PC-3 (cell line): ENCODE data around the gene PPIF. TPM values are rescaled to one million over a fixed set of nuclear protein-coding genes. Genes with fewer than 3 reads are reported as not detected.
"Not testable (repeated sequence)": the region's sequence is repeated elsewhere in the genome, so short reads cannot be mapped to it uniquely, and the experiment has no call there.

Source experiments
- ATAC-seq: fragments of 200-7000 bp; cut with Tn5 transposase; 2 replicates; pipeline ENCODE4 v1.9.1; 2020; ENCODE audit warnings: mild to moderate bottlenecking, moderate library complexity
- BruUV-seq: library from RNA; stranded (reverse); fragments of 400-500 nt; replicated peaks from 2 replicates; lab custom pipeline; 2021; lab: Mats Ljungman, UMichigan
- CTCF ChIA-PET: fragments of 300-600 bp; sonication (Branson Sonifier 250); formaldehyde crosslinking; loops from one replicate; lab custom pipeline; 2022; ENCODE audit warnings: antibody characterized with exemption; lab: Charles Lee
- POLR2A ChIA-PET: fragments of 300-600 bp; sonication (Branson Sonifier 250); formaldehyde crosslinking; loops from one replicate; lab custom pipeline; 2022; ENCODE audit warnings: antibody characterized with exemption; ENCODE audit not compliant: unreplicated experiment; lab: Charles Lee
- DNase-seq: peaks from one replicate; pipeline ENCODE4 v3.0.0-alpha.2; 2015
- H2AFZ ChIP-seq: fragments of 300-600 bp; sonication (generic); 2 replicates; pipeline ENCODE4 v1.6.0; 2016; ENCODE audit warnings: antibody characterized with exemption, low read length
- H3F3A ChIP-seq: fragments of 300-600 bp; sonication (generic); one replicate; pipeline ENCODE4 v1.6.0; 2017; ENCODE audit warnings: antibody characterized with exemption, low read length, control low read depth, mild to moderate bottlenecking; ENCODE audit not compliant: unreplicated experiment
- H3K27ac ChIP-seq: fragments of 300-600 bp; sonication (generic); 2 replicates; pipeline ENCODE4 v1.5.1; 2016; ENCODE audit warnings: mild to moderate bottlenecking, low read length
- H3K27me3 ChIP-seq: fragments of 300-600 bp; sonication (generic); 2 replicates; pipeline ENCODE4 v1.6.1; 2016; ENCODE audit warnings: low read length, mixed read lengths
- H3K36me3 ChIP-seq: fragments of 300-600 bp; sonication (generic); 2 replicates; pipeline ENCODE4 v1.6.1; 2016; ENCODE audit warnings: low read depth, mixed run types, low read length, mixed read lengths
- H3K4me1 ChIP-seq: fragments of 300-600 bp; sonication (generic); 2 replicates; pipeline ENCODE4 v1.5.1; 2016; ENCODE audit warnings: low read length; ENCODE audit not compliant: insufficient read depth
- H3K4me2 ChIP-seq: fragments of 300-600 bp; sonication (generic); 2 replicates; pipeline ENCODE4 v1.6.0; 2016; ENCODE audit warnings: low read length
- H3K4me3 ChIP-seq: fragments of 300-600 bp; sonication (generic); 2 replicates; pipeline ENCODE4 v1.5.1; 2016; ENCODE audit warnings: mild to moderate bottlenecking, low read length, mixed read lengths
- H3K79me2 ChIP-seq: fragments of 300-600 bp; sonication (generic); 2 replicates; pipeline ENCODE4 v1.6.1; 2017; ENCODE audit warnings: low read length, mixed read lengths
- H3K9ac ChIP-seq: fragments of 300-600 bp; sonication (generic); 2 replicates; pipeline ENCODE4 v1.6.0; 2016; ENCODE audit warnings: mild to moderate bottlenecking, low read length
- H3K9me2 ChIP-seq: fragments of 300-600 bp; sonication (generic); replicated peaks from 2 replicates; pipeline ENCODE4 v1.6.1; 2016; ENCODE audit warnings: mixed run types, low read length, mixed read lengths
- H3K9me3 ChIP-seq: fragments of 300-600 bp; sonication (generic); 2 replicates; pipeline ENCODE4 v1.6.1; 2016; ENCODE audit warnings: low read length, mixed read lengths
- H4K20me1 ChIP-seq: fragments of 300-600 bp; sonication (generic); 2 replicates; pipeline ENCODE4 v1.6.1; 2016; ENCODE audit warnings: low read length, mixed read lengths
- EZH2 ChIP-seq: fragments of 300-600 bp; sonication (generic); IDR thresholded peaks from one replicate; pipeline ENCODE4 v1.6.1; 2017; ENCODE audit warnings: antibody characterized with exemption, mild to moderate bottlenecking, low read length; ENCODE audit not compliant: unreplicated experiment
- EZH2phosphoT487 ChIP-seq: fragments of 300-600 bp; sonication (generic); IDR thresholded peaks from 2 replicates; pipeline ENCODE4 v1.6.1; 2018; ENCODE audit warnings: mild to moderate bottlenecking, antibody characterized with exemption, low read length, borderline replicate concordance
- intact Hi-C: fragments of 100-400 bp; cut with micrococcal nuclease; formaldehyde crosslinking; loops from 2 replicates; pipeline ENCODE4 v1.9.0; 2023
- total RNA-seq: library from RNA; depleted of rRNA; stranded (reverse); fragments of >200 nt; gene quantifications from 2 replicates; pipeline ENCODE4 v1.2.3, GENCODE V29; 2014
- TF ChIP-seq, protein P1 (sequence below): fragments of 300-600 bp; sonication (generic); conservative IDR thresholded peaks from 2 replicates; pipeline ENCODE4 v1.5.1; 2017; ENCODE audit warnings: antibody characterized with exemption, low read depth, mild to moderate bottlenecking, low read length

Gene PPIF
- total RNA-seq, 1 experiment from 2014 or later, result 381 TPM

DNA sequence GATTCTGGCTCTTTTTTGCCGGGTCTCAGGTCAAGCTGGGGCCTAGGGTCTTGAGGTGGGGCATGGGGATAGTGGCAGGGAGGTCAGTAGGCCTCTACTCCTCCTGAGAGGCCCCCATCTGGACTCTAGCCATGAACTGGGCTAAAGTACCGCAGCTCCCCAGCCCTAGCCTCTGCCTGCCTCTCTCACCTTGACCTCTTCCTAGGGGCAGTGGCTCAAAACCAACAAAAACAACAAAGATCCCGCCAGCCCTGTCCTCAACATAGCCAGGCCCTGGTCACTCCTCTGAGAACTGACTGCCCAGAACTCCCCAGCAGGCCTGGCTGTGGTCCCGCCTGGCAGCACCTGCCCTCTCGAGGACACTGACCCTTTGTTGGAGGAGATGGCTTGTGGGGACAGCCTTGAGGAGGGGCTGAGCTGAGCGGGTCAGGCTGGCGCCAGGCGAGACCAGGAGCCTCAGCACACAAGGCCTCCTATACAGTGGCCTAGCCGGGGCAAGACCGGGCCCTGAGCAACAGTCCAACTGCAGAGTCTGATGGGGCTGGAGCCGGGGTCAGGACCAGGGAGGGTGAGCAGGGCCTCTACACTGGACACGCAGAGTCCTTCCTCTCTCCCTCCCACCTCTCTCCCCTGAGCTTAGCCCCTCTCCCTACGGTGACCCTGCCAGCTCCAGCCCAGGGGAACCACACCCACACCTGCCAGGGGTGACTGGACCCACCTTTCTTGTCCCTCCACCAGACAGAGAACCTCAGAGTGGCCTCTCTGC, 11.6 kb upstream of the PPIF start:
- Histone ChIP-seq H3K9me2 (no peaks in the 10 kb centered on the region), H4K20me1 (no peaks in the 10 kb centered on the region), H3K27me3 (no peaks in the 10 kb centered on the region), H3K36me3 (no peaks in the 10 kb centered on the region; the same call in 1 of the 2 replicates), H3K4me3 (no peak overlapping the region), H3K4me1 (peaks cover 35% of the 10 kb centered on the region), H3K9me3 (no peaks in the 10 kb centered on the region), H2AFZ (no peak overlapping the region), H3K9ac (no peak overlapping the region), H3K79me2 (no peaks in the 10 kb centered on the region), H3K4me2 (no peak overlapping the region), H3F3A (peaks cover 11% of the 10 kb centered on the region), H3K27ac (no peak overlapping the region)
- POLR2A ChIA-PET, result interaction anchor here (0.6 kb wide), 1 partner anchor 109 kb away, joined by 3 read pairs; no protein-coding TSS in a partner anchor
- ATAC-seq (no peak), DNase-seq (no peak)
- TF ChIP-seq EZH2 (no peak), EZH2phosphoT487 (no peak)
- TF ChIP-seq, protein P1, sequence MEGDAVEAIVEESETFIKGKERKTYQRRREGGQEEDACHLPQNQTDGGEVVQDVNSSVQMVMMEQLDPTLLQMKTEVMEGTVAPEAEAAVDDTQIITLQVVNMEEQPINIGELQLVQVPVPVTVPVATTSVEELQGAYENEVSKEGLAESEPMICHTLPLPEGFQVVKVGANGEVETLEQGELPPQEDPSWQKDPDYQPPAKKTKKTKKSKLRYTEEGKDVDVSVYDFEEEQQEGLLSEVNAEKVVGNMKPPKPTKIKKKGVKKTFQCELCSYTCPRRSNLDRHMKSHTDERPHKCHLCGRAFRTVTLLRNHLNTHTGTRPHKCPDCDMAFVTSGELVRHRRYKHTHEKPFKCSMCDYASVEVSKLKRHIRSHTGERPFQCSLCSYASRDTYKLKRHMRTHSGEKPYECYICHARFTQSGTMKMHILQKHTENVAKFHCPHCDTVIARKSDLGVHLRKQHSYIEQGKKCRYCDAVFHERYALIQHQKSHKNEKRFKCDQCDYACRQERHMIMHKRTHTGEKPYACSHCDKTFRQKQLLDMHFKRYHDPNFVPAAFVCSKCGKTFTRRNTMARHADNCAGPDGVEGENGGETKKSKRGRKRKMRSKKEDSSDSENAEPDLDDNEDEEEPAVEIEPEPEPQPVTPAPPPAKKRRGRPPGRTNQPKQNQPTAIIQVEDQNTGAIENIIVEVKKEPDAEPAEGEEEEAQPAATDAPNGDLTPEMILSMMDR, result no peak
- intact Hi-C loops, result no loop called here
- CTCF ChIA-PET, result no interaction called here
- no TSS peak for BruUV-seq

DNA sequence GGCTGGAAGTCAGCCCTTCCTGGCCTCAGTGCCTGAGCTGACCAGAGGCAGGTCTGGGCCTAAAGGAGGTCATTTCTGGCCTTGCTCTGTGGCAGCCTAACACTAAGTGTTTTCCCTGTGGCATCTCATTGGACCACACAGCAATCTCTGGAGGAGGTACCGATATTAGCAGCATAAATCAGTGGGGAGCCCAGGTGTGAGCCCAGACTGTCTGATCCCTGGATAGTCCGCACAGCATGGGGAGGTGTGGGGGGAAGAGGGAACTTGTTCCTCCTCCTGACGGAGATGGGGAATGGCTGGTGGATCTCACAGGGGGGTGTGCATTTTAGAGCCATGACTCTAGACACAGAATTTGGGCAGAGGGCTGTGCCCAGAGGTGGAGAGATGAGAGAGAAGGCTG, 11.0 kb upstream of the PPIF start:
- no peaks in the 10 kb centered on the region for H4K20me1 ChIP-seq
- H3K36me3 ChIP-seq, result no peaks in the 10 kb centered on the region; the same call in 1 of the 2 replicates
- no peaks in the 10 kb centered on the region for H3K9me2 ChIP-seq
- H2AFZ ChIP-seq, result no peak overlapping the region
- no peaks in the 10 kb centered on the region for H3K9me3 ChIP-seq
- TF ChIP-seq, protein P1, result no peak
- TF ChIP-seq EZH2 (no peak), EZH2phosphoT487 (no peak)
- no TSS peak for BruUV-seq
- DNase-seq (no peak), ATAC-seq (no peak)
- ChIA-PET POLR2A (no interaction called here), CTCF (no interaction called here)
- H3K27me3 ChIP-seq, result no peaks in the 10 kb centered on the region
- H3K4me2 ChIP-seq, result no peak overlapping the region
- intact Hi-C loops, result no loop called here
- no peak overlapping the region for H3K4me3 ChIP-seq
- no peaks in the 10 kb centered on the region for H3K79me2 ChIP-seq
- H3K4me1 ChIP-seq, result peaks cover 29% of the 10 kb centered on the region
- no peak overlapping the region for H3K27ac ChIP-seq
- peaks cover 7% of the 10 kb centered on the region for H3F3A ChIP-seq
- no peak overlapping the region for H3K9ac ChIP-seq

DNA sequence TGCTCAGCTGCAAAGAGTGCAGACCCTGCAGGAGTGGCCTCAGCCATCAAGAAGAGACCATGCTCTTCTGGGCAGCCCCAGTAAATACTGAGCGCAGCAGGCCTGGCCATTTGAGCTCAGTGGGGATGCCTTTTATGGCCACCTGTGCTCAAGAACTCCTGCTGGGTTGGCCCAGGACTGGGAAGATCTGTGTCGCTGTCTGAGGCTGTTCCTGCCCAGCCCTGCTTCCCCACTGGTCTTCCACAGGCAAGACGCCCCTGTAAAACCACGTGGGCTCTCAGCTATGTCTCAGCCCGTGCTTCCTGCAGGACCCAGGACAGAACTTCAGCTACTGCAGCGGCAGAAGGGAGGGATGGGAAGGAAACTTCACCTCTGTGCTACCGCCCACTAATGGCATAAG, 10.5 kb upstream of the PPIF start:
- Histone ChIP-seq H3K4me2 (no peak overlapping the region), H2AFZ (no peak overlapping the region), H3K27me3 (no peaks in the 10 kb centered on the region), H4K20me1 (no peaks in the 10 kb centered on the region), H3F3A (peaks cover 7% of the 10 kb centered on the region), H3K4me1 (peaks cover 24% of the 10 kb centered on the region), H3K79me2 (no peaks in the 10 kb centered on the region), H3K27ac (no peak overlapping the region), H3K9ac (no peak overlapping the region), H3K9me2 (no peaks in the 10 kb centered on the region), H3K4me3 (no peak overlapping the region), H3K9me3 (no peaks in the 10 kb centered on the region), H3K36me3 (no peaks in the 10 kb centered on the region; the same call in 1 of the 2 replicates)
- ChIA-PET POLR2A (no interaction called here), CTCF (no interaction called here)
- BruUV-seq, result no TSS peak
- DNase-seq (no peak), ATAC-seq (no peak)
- intact Hi-C loops, result no loop called here
- TF ChIP-seq EZH2, result no peak
- TF ChIP-seq EZH2phosphoT487, result no peak
- TF ChIP-seq, protein P1, result no peak

DNA sequence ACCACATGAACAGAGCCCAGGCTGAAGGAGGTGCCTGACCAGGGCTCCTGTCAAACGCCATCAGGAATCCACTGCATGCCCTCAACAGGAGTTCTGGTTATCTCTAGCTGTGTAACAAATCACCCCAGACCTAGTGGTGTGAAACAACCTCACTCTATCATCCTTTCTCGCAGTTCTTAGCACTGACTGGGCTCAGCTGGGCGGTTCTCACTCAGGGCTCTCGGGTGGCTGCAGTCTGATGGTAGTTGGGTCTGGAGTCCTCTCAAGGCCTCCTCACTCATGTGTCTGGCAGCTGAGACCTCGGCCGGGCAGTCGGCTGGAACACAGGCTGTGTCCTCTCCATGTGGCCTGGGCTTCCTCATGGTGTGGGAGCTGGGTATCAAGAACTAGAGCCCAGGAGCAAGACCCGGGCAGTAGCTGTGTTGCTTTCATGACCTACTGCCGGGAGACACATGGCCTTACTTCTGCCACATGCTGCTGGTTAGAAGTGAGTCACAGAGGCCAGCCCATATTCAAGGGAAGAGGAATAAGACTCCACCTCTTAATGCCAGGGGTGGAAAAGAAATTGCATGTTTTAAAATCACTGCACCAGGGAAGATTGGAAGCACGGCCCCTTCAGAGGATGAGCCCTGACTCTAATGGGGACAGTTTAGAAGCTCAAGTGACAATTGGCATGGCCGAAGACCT, 9.3 kb upstream of the PPIF start:
- peaks cover 18% of the 10 kb centered on the region for H3K4me1 ChIP-seq
- DNase-seq, POLR2A ChIA-PET, H3K9me2 ChIP-seq, CTCF ChIA-PET, H3K4me2 ChIP-seq, H4K20me1 ChIP-seq, H3K4me3 ChIP-seq, ATAC-seq, H2AFZ ChIP-seq, H3K9ac ChIP-seq, H3K27ac ChIP-seq, H3K9me3 ChIP-seq, H3K27me3 ChIP-seq, H3F3A ChIP-seq, intact Hi-C loops, H3K79me2 ChIP-seq, BruUV-seq, H3K36me3 ChIP-seq: not testable (repeated sequence)
